HG03103 (cell line): ENCODE data around the gene VAV2.
"Not testable (repeated sequence)": the region's sequence is repeated elsewhere in the genome, so short reads cannot be mapped to it uniquely, and the experiment has no call there.

Source experiments
- ATAC-seq: cut with Tn5 transposase; IDR thresholded peaks from one replicate; pipeline ENCODE4 v1.9.1; 2021; ENCODE audit warnings: low read depth; ENCODE audit not compliant: unreplicated experiment

VAV2 gene

DNA sequence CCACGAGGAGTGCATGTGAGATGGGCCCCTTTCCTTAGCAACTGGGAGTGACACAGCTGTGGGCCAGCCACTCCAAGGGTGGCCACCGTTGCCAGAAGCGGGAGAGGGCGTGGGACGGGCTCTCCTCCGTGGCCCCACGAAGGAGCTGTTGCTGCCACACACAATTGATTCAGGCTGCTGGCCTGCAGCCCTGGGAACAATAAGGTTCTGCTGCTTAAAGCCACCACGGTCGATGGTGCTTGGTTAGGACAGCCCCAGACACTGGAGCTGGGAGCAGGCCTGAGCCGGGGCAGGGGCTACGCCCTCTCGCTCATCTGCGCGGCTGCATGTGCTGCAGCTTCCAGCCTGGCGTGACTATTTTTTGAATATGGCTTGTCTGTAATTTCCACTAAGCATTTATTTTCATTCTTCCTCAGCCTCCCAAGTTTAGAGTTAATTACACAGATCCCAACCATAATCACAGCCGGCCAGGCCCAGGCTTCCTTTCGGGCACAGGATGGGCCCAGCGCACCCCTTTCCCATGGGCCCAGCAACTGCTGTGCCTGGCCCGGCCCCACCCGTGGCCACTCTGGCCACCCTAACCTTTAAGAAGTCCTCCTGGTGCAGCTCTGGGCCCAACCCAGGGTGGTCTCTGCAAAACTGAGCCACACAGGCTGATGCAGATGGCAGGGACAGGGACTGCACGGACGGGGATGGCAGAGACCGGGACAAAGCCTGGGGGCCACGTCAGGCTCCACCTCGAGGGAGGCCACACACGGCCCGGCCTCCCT lies 49.7 kb downstream of the VAV2 start:
- no peak for ATAC-seq

DNA sequence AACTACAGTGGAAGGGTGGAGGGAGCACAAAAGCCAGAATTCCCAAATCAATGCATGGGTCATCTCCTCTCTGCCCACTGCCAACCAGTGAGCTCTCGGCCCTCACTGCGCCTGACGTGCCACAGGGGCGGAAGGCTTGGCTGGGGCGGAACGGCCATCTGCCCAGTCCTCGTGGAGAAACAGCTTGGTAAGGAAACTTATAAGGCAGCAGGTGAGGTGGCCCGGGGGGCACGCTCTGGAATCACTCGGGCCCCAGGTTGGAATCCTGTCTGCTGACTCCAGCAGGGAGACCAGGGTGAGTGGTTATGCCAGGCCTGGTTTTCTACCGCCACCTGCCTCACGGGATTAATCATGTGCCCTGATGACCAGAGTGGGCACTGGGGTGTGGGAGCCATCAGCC lies 52.3 kb downstream of the VAV2 start:
- no peak for ATAC-seq

GRCh38 chr9:133939171-133939785 lies 52.8 kb downstream of the VAV2 start:
- no peak for ATAC-seq

GRCh38 chr9:133938753-133939152 lies 53.4 kb downstream of the VAV2 start:
- ATAC-seq = no peak

GRCh38 chr9:133938086-133938485 lies 54.0 kb downstream of the VAV2 start:
- ATAC-seq = no peak

- no peak for ATAC-seq
Measured at GRCh38 chr9:133937120-133937519, 55.0 kb downstream of the VAV2 start.

- no peak for ATAC-seq
Measured at GRCh38 chr9:133935328-133936005, 56.7 kb downstream of the VAV2 start.

DNA sequence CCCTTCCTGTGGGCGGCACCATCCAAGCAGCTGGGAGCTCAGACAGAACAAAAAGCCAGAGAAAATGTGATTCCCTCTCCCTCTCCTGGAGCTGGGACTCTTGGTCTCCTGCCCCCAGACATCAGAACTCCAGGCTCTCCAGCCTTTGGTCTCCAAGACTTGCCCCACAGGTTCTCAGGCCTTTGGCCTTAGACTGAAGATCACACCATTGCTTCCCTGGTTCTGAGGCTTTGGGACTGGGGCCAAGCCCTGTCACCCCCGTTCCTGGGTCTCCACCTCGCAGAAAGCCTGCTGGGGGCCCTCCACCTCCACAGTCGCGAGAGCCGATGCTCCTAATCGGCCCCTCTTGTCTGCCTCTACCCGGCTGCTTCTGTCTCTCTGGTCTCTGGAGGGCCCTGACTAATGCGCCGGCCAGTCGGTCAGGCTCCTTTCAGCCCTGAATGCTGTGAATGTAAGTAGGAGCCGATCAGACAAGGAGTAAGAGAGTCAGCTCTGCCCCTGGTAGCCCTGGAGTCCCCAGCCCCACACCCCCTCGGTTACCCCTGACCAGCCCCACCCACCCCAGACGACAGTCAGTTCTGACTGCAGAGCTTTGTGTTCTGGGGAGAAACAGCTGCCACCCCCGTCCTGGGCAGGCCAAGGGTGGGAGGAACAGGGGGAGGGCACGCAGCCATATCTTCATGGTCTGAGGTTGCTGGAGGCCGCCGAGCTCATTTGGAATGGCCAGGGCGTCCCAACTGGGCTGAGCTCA lies 57.5 kb downstream of the VAV2 start:
- ATAC-seq = no peak

DNA sequence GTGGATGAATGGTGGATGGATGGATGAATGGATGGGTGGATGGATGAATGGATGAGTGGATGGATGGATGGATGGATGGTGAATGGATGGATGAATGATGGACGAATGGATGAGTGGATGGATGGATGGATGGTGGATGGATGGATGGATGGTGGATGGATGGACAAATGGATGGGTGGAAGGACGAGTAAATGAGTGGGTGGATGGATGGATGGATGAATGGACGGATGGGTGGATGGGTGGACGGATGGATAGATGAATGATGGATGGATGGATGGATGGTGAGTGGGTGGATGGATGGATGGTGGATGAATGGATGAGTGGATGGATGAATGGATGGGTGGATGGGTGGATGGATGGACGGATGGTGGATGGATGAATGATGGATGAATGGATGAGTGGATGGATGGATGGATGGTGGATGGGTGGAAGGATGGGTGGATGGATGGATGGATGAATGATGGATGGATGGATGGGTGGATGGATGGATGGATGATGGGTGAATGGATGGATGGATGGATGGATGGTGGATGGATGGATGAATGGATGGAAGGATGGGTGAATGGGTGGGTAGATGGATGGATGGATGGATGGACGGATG lies 58.6 kb downstream of the VAV2 start:
- no peak for ATAC-seq

DNA sequence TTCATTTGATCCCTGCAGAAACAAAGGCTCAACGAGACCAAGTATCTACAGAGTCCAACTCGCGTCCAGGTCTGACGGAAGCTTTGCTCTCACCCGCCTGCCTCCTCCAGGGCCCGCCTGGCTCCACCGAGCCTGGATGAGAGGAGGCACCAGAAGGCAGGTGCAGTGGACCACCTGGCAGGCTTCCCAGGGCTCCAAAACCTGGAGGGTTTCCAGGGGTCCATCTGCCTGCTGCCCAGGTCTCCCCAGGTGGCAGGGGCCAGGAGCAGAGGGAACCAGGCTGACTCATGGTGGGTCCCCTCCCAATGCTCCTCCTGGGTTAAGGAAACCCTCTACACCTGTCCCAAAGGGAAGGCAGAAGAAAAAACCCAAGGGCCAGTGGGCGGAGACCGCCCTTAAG lies 59.5 kb downstream of the VAV2 start:
- ATAC-seq = no peak

DNA sequence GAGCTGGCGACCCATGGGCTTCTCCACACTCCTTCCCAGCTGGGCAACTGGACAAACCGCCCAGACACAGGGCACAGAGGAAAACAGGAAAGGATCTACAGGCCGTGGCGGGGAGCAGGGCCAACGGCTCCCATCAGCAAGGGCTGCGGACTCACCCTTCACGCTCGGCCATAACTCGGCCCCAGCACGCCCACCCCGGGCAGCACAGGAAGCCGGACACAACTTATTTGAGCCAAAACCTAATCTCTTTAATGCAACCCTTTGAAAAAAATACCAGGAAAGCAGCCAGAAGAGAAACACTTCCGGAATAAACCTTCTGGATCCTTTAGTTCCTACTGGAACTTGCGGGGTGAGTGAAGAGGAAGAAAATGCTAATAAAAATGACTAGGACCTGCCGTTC lies 59.9 kb downstream of the VAV2 start:
- ATAC-seq = no peak

DNA sequence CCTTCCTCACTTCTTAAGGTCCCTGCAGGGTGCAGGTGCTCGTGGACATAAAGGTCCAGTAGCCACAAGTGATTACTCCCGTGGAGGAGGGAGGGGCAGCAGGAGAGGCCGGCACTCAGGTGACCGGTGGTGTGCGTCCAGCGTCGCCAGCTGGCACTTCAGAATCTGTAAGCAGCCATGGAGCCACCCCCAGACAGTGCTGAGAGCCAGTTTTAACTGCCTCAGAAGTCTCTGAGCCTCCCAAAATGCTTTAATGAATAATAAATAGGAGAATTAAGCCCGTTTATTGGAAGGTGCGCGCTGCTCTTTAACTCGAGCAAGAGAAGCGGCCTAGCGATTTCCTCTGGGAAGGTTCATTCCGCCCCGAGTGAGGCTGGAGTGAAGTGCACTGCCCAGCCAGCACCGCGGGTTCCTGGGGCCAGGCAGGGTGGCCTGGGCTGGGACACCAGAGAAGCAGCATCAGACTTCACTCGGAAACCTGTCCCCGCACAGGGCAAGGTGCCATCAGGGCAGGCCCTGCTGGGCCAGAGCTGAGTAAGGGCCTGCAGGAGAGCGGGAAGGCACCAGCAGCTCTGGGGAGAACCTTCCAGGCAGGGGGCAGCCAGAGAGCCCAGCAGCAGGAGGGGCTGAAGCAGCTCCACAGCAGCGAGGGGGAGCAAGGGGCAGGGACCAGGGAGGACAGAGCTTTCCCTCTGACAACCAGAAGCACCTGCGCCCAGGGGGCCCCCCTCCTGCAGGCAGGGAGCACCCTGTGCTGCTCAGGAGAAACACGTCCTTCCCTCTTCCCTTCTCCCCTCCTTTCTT lies 61.2 kb downstream of the VAV2 start:
- ATAC-seq = no peak

- no peak for ATAC-seq
Measured at GRCh38 chr9:133930046-133930681, 62.0 kb downstream of the VAV2 start.

- ATAC-seq = no peak
Measured at GRCh38 chr9:133929599-133929998, 62.5 kb downstream of the VAV2 start.

DNA sequence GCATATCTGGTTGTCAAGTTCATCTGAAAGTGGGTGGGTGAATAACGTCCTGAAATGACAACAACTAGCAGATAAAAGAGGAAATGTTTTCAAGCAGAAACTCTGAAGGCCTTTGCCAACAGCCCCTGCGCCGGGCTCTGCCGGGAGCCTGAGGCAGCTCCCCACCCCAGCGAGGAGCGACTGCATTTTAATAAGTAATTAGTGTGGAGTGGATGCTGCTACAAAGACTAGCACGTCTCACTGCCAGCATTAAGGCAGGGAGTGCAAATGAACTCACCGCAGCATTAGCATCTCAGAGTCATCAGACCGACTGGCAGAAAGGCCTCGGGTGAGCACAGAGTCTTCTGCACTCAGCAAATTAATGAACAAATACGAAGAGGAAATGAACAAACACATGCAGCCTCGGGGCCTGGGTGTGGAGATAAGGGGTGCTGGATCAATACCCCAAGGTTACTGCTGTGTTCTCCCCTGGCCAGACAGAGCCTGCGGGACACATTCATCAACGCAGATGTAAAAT lies 63.8 kb downstream of the VAV2 start:
- no peak for ATAC-seq

GRCh38 chr9:133927041-133927440 lies 65.1 kb downstream of the VAV2 start:
- ATAC-seq = no peak

GRCh38 chr9:133926165-133926856 lies 65.8 kb downstream of the VAV2 start:
- no peak for ATAC-seq

GRCh38 chr9:133924453-133924852 lies 67.7 kb downstream of the VAV2 start:
- ATAC-seq = no peak

DNA sequence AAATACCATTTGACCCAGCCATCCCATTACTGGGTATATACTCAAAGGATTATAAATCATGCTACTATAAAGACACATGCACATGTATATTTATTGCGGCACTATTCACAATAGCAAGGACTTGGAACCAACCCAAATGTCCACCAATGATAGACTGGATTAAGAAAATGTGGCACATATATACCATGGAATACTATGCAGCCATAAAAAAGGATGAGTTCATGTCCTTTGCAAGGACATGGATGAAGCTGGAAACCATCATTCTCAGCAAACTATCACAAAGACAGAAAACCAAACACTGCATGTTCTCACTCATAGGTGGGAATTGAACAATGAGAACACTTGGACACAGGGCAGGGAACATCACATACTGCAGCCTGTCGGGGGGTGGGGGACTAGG lies 68.5 kb downstream of the VAV2 start:
- ATAC-seq = not testable (repeated sequence)
